Ovary (tissue), 9 donors: ENCODE data around the gene OPCML. TPM values are rescaled to one million over a fixed set of nuclear protein-coding genes. Genes with fewer than 3 reads are reported as not detected.

Experiments
- DNase-seq, 5 donors: peaks; one replicate each; pipeline ENCODE4 v3.0.0-alpha.2; 2019 to 2020
- H3K27ac ChIP-seq, 2 donors: fragments of 200-600 bp; one replicate each; pipeline versions ENCODE4 v1.5.1 to v1.8.0; 2019 to 2022
- H3K27me3 ChIP-seq: fragments of 200-600 bp; one replicate; pipeline ENCODE4 v1.8.0; 2022
- H3K36me3 ChIP-seq: fragments of 200-600 bp; sonication (generic); one replicate; pipeline ENCODE4 v1.5.1; 2019
- H3K4me1 ChIP-seq: one replicate; pipeline ENCODE4 v1.8.1; 2013; ENCODE audit warnings: mild to moderate bottlenecking, moderate library complexity; ENCODE audit not compliant: insufficient read depth
- H3K4me3 ChIP-seq: fragments of 200-600 bp; sonication (generic); one replicate; pipeline ENCODE4 v1.5.1; 2017
- H3K9me3 ChIP-seq, 2 donors: fragments of 200-600 bp in 1 of 2; sonication (generic) in 1 of 2; one replicate each; pipeline versions ENCODE4 v1.5.1 to v1.8.1; 2013 to 2019; ENCODE audit warnings: mild to moderate bottlenecking in 1 of 2, moderate library complexity in 1 of 2
- CTCF ChIP-seq, 3 donors: fragments of 450-650 bp in 2 of 3; fragments of 200-600 bp in 1 of 3; IDR thresholded peaks; one replicate each; pipeline versions ENCODE4 v1.5.1 to v1.8.0; 2016 to 2022; ENCODE audit warnings: antibody characterized with exemption in 3 of 3, mild to moderate bottlenecking in 1 of 3
- EP300 ChIP-seq: sonication (generic); formaldehyde crosslinking; IDR thresholded peaks from one replicate; pipeline ENCODE4 v1.6.1; 2017; ENCODE audit warnings: antibody characterized with exemption
- POLR2A ChIP-seq: fragments of 450-650 bp; IDR thresholded peaks from one replicate; pipeline ENCODE4 v1.6.1; 2017; ENCODE audit warnings: antibody characterized with exemption, mild to moderate bottlenecking, moderate library complexity
- WGBS, 3 donors: extraction: QIAGEN DNeasy Blood & Tissue Kit in 1 of 3; methylation state at CpG; one replicate each; pipeline versions ENCODE4 v1.1.5 to v1.1.7; 2013 to 2017; 5-methylcytosine and 5-hydroxymethylcytosine counted together
- intact Hi-C, 4 donors: fragments of 100-400 bp; cut with DNase I; formaldehyde crosslinking; loops; one replicate each; pipeline versions ENCODE4 v1.11.0 to v1.15.1; 2022 to 2023
- polyA plus RNA-seq, 2 donors: library from polyadenylated mRNA; stranded (reverse); fragments of 200-250 nt in 1 of 2; fragments of 350-450 nt in 1 of 2; fragmentation: Illumina TruSeq in 1 of 2; extraction: RNeasy Lipid Tissue Mini Kit (QIAGEN cat#74804) in 1 of 2; gene quantifications; one replicate each; pipeline ENCODE4 v1.2.3, GENCODE V29; 2013 to 2014
- total RNA-seq, 7 donors: library from RNA; depleted of rRNA in 2 of 7; stranded (reverse); fragments of >200 nt in 2 of 7; fragmentation: NEBNext Ultra II Directional in 3 of 7; extraction: Animal tissue kit (Norgen Biotek cat#: 25700) in 3 of 7; gene quantifications; one replicate each; pipeline versions ENCODE4 v1.1.0 to v1.2.4, GENCODE V29; 2016 to 2023
- donor health status: DM: no; HTN: no; CAD: no; lungs with moderate emphysema.
- donor health status: DM: no; HTN: no; CAD: no.
- donor health status: Bipolar disorder and iron deficiency.
- donor health status: DM: yes; HTN: yes; CAD: no.
- donor health status: DM: no; HTN: no; CAD: no.
- donor health status: DM: yes; HTN: yes; CAD: no.

OPCML gene
- total and polyA plus RNA-seq, 9 donors: under 0.01 to 2.8 (median 0.32) TPM; not detected in 2

- WGBS, 3 donors: 68 to 84% (median 74%) methylated on average over 6 of the region's 6 CpGs
- no peaks in the 10 kb centered on the region for H3K9me3 ChIP-seq
- no peaks in the 10 kb centered on the region for H3K27me3 ChIP-seq
- H3K4me3 ChIP-seq: no peak overlapping the region
- H3K36me3 ChIP-seq: no peaks in the 10 kb centered on the region
- H3K27ac ChIP-seq: no peak overlapping the region
- H3K4me1 ChIP-seq: no peaks in the 10 kb centered on the region
- DNase-seq: no peak
- intact Hi-C loops: no loop called here
- TF ChIP-seq EP300 (no peak), CTCF (IDR thresholded peaks at IDR 0.05) (no peak), POLR2A (no peak)
Measured at GRCh38 chr11:133384731-133385130, 147.6 kb downstream of the OPCML start.

DNA sequence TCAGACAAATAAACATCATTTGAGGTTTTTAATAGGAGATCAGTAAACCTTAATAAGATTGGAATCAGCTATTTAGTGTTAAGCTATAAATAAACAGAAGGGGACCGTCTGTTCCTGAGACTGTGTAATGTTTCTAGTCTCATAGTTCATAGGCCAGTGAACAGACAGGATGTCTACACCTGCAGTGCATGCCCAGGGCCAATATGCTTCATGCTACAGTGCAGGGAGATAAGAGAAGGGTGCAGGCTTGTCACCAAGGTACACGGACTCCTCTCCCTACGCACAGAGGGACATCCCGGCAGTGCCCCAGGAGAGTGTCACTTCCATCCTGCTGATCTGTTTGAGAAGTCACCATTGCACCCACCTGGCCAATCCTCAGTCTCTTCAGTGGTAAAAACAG is 148.6 kb downstream of the OPCML start:
- Histone ChIP-seq H3K27me3 (no peaks in the 10 kb centered on the region), H3K36me3 (no peaks in the 10 kb centered on the region), H3K27ac (no peak overlapping the region), H3K9me3 (no peaks in the 10 kb centered on the region), H3K4me3 (no peak overlapping the region), H3K4me1 (no peaks in the 10 kb centered on the region)
- WGBS, 3 donors: 56 to 64% (median 60%) methylated on average over 4 of the region's 4 CpGs
- no peak for DNase-seq
- intact Hi-C loops: no loop called here
- TF ChIP-seq POLR2A (no peak), EP300 (no peak), CTCF (IDR thresholded peaks at IDR 0.05) (no peak)

GRCh38 chr11:133383201-133383600 is 149.1 kb downstream of the OPCML start:
- intact Hi-C loops: no loop called here

GRCh38 chr11:133382131-133382812 is 150.0 kb downstream of the OPCML start:
- WGBS, 3 donors: 17 to 26% (median 18%) methylated on average over 12 of the region's 12 CpGs
- no peak for TF ChIP-seq EP300
- TF ChIP-seq POLR2A: no peak
- no peak for TF ChIP-seq CTCF (IDR thresholded peaks at IDR 0.05)

More at GRCh38 chr11:133383201-133383600, 149.1 kb downstream of the OPCML start:
- WGBS, 3 donors: 11 to 28% (median 25%) methylated on average over 8 of the region's 8 CpGs
- no peak overlapping the region for H3K27ac ChIP-seq
- H3K9me3 ChIP-seq: no peaks in the 10 kb centered on the region
- no peaks in the 10 kb centered on the region for H3K36me3 ChIP-seq
- no peaks in the 10 kb centered on the region for H3K27me3 ChIP-seq
- H3K4me3 ChIP-seq: no peak overlapping the region
- no peak for TF ChIP-seq POLR2A
- no peak for DNase-seq
- H3K4me1 ChIP-seq: no peaks in the 10 kb centered on the region

GRCh38 chr11:133381761-133382130 is 150.6 kb downstream of the OPCML start:
- Histone ChIP-seq H3K27ac (no peak overlapping the region), H3K9me3 (no peaks in the 10 kb centered on the region), H3K36me3 (no peaks in the 10 kb centered on the region), H3K4me1 (no peaks in the 10 kb centered on the region), H3K4me3 (no peak overlapping the region), H3K27me3 (no peaks in the 10 kb centered on the region)
- TF ChIP-seq POLR2A: no peak
- no peak for TF ChIP-seq EP300
- TF ChIP-seq CTCF (IDR thresholded peaks at IDR 0.05): no peak
- intact Hi-C loops: no loop called here
- DNase-seq: no peak
- 65 to 85% (median 73%) methylated on average over 3 of the region's 3 CpGs for WGBS, 3 donors

More at GRCh38 chr11:133382131-133382812, 150.0 kb downstream of the OPCML start:
- Histone ChIP-seq H3K4me1 (no peaks in the 10 kb centered on the region), H3K9me3 (no peaks in the 10 kb centered on the region), H3K4me3 (no peak overlapping the region), H3K36me3 (no peaks in the 10 kb centered on the region), H3K27ac (no peak overlapping the region), H3K27me3 (no peaks in the 10 kb centered on the region)
- intact Hi-C loops: no loop called here
- no peak for DNase-seq
